GM12891 (cell line): Measurements from ENCODE around the gene MAP1A.
"Not testable (repeated sequence)": the region's sequence is repeated elsewhere in the genome, so short reads cannot be mapped to it uniquely, and the experiment has no call there.

Experiments used
- POLR2A ChIP-seq: IDR thresholded peaks from 2 replicates; pipeline ENCODE4 v1.6.1; 2011; ENCODE audit warnings: low read depth, low read length, control low read depth
- POLR2AphosphoS5 ChIP-seq: IDR thresholded peaks from 2 replicates; pipeline ENCODE4 v1.6.1; 2011; ENCODE audit warnings: low read depth, low read length, control low read depth
- TAF1 ChIP-seq: IDR thresholded peaks from 2 replicates; pipeline ENCODE4 v1.6.1; 2011; ENCODE audit warnings: low read depth, low read length, control low read depth

DNA sequence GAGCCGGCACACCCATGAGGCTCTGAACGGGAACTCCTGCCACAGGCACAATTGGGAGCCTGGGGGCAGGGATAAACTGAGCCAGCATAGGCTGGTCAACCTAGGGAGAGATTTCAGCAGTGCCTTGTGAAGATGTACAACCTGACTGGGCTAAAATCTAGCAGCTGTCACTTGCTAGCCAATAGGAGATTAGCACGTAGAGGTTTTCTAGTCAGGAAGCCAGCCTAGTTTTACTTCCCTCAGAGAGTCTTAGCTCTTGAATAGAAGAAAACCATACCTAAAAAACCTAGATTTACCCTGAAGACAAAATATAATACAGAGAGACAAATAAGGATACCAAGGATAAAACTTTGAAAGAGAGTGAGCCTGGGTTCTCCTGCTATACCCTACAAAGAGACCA is 45.3 kb downstream of the MAP1A start:
- not testable (repeated sequence) for TF ChIP-seq POLR2A, TAF1, POLR2AphosphoS5
